ENCODE results near the gene INO80C.

Gene INO80C

GRCh38 chr18:35517715-35518114, 20.0 kb upstream of the INO80C start:
- no peak for DNase-seq (ENCODE audit: low spot score)
- no peak for TF ChIP-seq CTCF (conservative IDR thresholded peaks at IDR 0.05; ENCODE audit: low read depth)
- POLR2A ChIA-PET (ENCODE audit: low non-redundant PET): no interaction called here
- no peak overlapping the region for H3K27ac ChIP-seq
- CTCF ChIA-PET: no interaction called here

- CTCF ChIA-PET: no interaction called here
- H3K27ac ChIP-seq: no peak overlapping the region
- POLR2A ChIA-PET (ENCODE audit: low non-redundant PET): no interaction called here
Observed at GRCh38 chr18:35516789-35517188, 19.0 kb upstream of the INO80C start.

GRCh38 chr18:35516351-35516750, 18.6 kb upstream of the INO80C start:
- ChIA-PET POLR2A (ENCODE audit: low non-redundant PET) (no interaction called here), CTCF (no interaction called here)
- DNase-seq (ENCODE audit: low spot score): no peak
- H3K27ac ChIP-seq: no peak overlapping the region
- TF ChIP-seq CTCF (conservative IDR thresholded peaks at IDR 0.05; ENCODE audit: low read depth): no peak

More at GRCh38 chr18:35516789-35517188, 19.0 kb upstream of the INO80C start:
- no peak for DNase-seq (ENCODE audit: low spot score)
- no peak for TF ChIP-seq CTCF (conservative IDR thresholded peaks at IDR 0.05; ENCODE audit: low read depth)

GRCh38 chr18:35515460-35516130, 17.8 kb upstream of the INO80C start:
- no peak for DNase-seq (ENCODE audit: low spot score)
- no peak for TF ChIP-seq CTCF (conservative IDR thresholded peaks at IDR 0.05; ENCODE audit: low read depth)
- POLR2A ChIA-PET (ENCODE audit: low non-redundant PET): no interaction called here
- CTCF ChIA-PET: no interaction called here
- H3K27ac ChIP-seq: no peak overlapping the region

GRCh38 chr18:35514752-35515459, 17.1 kb upstream of the INO80C start:
- DNase-seq (ENCODE audit: low spot score): no peak
- no peak overlapping the region for H3K27ac ChIP-seq
- no peak for TF ChIP-seq CTCF (conservative IDR thresholded peaks at IDR 0.05; ENCODE audit: low read depth)
- ChIA-PET POLR2A (ENCODE audit: low non-redundant PET) (no interaction called here), CTCF (no interaction called here)

- DNase-seq (ENCODE audit: low spot score): no peak
- TF ChIP-seq CTCF (conservative IDR thresholded peaks at IDR 0.05; ENCODE audit: low read depth): no peak
- ChIA-PET POLR2A (ENCODE audit: low non-redundant PET) (no interaction called here), CTCF (no interaction called here)
- H3K27ac ChIP-seq: no peak overlapping the region; the same call in 1 of the 2 replicates
Observed at GRCh38 chr18:35514283-35514682, 16.5 kb upstream of the INO80C start.

Measured in RWPE1 (cell line).